ENCODE measurements around the gene IRX3. TPM values are rescaled to one million over a fixed set of nuclear protein-coding genes. Genes with fewer than 3 reads are reported as not detected.
A peak's percentile ranks its signal among the peaks of the same experiment; 100 is the strongest.

The IRX3 gene
- total and polyA plus RNA-seq, 2 of the 8 experiments (the other 6 are each of a cell fraction or from before 2014, with no cell fraction given), result 0.50 to 1.6 TPM

DNA sequence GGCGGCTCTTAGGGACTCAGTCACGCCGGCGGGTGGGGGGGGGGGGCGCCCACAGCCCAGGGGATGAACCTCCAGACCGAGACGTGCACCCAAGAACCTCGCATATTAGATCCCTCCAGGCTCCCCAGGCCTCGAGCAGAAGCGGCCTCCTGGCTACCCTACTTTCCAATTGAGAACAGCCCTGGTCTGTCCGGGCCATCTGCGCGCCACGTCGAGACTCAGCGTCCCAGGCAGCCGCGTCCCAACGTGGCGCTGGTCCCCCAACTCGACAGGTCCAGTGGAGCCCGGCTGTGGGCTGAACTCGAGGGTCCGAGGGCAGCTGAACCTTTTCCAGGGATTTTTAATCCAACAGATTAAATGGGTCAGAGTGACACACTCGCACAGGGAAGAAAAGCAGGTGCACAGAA is 2.3 kb upstream of the IRX3 start (continued):
- TF ChIP-seq, protein P1, sequence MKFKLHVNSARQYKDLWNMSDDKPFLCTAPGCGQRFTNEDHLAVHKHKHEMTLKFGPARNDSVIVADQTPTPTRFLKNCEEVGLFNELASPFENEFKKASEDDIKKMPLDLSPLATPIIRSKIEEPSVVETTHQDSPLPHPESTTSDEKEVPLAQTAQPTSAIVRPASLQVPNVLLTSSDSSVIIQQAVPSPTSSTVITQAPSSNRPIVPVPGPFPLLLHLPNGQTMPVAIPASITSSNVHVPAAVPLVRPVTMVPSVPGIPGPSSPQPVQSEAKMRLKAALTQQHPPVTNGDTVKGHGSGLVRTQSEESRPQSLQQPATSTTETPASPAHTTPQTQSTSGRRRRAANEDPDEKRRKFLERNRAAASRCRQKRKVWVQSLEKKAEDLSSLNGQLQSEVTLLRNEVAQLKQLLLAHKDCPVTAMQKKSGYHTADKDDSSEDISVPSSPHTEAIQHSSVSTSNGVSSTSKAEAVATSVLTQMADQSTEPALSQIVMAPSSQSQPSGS (IDR thresholded peaks at IDR 0.05; ENCODE audit: low read length), result no peak
- TF ChIP-seq CBX8 (IDR thresholded peaks at IDR 0.05; ENCODE audit: borderline replicate concordance, low read depth, low read length) (0 out of 2 replicates have a peak, but pooled peaks have one; percentile 51), POLR2AphosphoS5 (IDR thresholded peaks at IDR 0.05; ENCODE audit: low read depth, low read length) (no peak), RAD21 (IDR thresholded peaks at IDR 0.05 in 1 of 2, conservative IDR thresholded peaks at IDR 0.05 in 1 of 2; ENCODE audit: low read depth in 2 of 2, low read length in 2 of 2) (no peak), RBBP5 (IDR thresholded peaks at IDR 0.05; ENCODE audit: borderline replicate concordance, low read depth, low read length) (no peak), RFX5 (IDR thresholded peaks at IDR 0.05; ENCODE audit: borderline replicate concordance, low read depth, low read length) (no peak), TAF1 (IDR thresholded peaks at IDR 0.05; ENCODE audit: low read depth, low read length) (no peak), CHD2 (IDR thresholded peaks at IDR 0.05; ENCODE audit: low read length) (no peak)

Measured in H1 (cell line).